ENCODE data around the gene CTNNBIP1.

The CTNNBIP1 gene

GRCh38 chr1:9865724-9866123 is 44.3 kb downstream of the CTNNBIP1 start:
- H3K36me3 ChIP-seq (ENCODE audit: insufficient read depth, low read length) = no peaks in the 10 kb centered on the region
- no peaks in the 10 kb centered on the region for H3F3A ChIP-seq (ENCODE audit: insufficient read depth, low read length)
- H3K4me2 ChIP-seq (ENCODE audit: low read length) = no peak overlapping the region
- no peaks in the 10 kb centered on the region for H3K27me3 ChIP-seq (ENCODE audit: insufficient read depth, low read length)
- H3K4me1 ChIP-seq (ENCODE audit: insufficient read depth, low read length, severe bottlenecking) = peaks cover 62% of the 10 kb centered on the region
- H3K4me3 ChIP-seq (ENCODE audit: low read depth, low read length, poor library complexity, severe bottlenecking) = no peak overlapping the region
- no peaks in the 10 kb centered on the region for H3K9me2 ChIP-seq (ENCODE audit: low read depth, low read length)
- H4K20me1 ChIP-seq (ENCODE audit: insufficient read depth, low read length) = no peaks in the 10 kb centered on the region
- H3K79me2 ChIP-seq (ENCODE audit: insufficient read depth, low read length) = no peaks in the 10 kb centered on the region
- peak overlapping the region; percentile 8; the same call in 1 of the 2 replicates for H3K9ac ChIP-seq (ENCODE audit: low read length)
- H3K27ac ChIP-seq (ENCODE audit: low read depth, low read length, poor library complexity, severe bottlenecking) = peak overlapping the region; percentile 89
- no peak overlapping the region for H2AFZ ChIP-seq (ENCODE audit: low read length)
- TF ChIP-seq, protein P1, sequence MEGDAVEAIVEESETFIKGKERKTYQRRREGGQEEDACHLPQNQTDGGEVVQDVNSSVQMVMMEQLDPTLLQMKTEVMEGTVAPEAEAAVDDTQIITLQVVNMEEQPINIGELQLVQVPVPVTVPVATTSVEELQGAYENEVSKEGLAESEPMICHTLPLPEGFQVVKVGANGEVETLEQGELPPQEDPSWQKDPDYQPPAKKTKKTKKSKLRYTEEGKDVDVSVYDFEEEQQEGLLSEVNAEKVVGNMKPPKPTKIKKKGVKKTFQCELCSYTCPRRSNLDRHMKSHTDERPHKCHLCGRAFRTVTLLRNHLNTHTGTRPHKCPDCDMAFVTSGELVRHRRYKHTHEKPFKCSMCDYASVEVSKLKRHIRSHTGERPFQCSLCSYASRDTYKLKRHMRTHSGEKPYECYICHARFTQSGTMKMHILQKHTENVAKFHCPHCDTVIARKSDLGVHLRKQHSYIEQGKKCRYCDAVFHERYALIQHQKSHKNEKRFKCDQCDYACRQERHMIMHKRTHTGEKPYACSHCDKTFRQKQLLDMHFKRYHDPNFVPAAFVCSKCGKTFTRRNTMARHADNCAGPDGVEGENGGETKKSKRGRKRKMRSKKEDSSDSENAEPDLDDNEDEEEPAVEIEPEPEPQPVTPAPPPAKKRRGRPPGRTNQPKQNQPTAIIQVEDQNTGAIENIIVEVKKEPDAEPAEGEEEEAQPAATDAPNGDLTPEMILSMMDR (IDR thresholded peaks at IDR 0.05; ENCODE audit: low read length) = no peak
- TF ChIP-seq EZH2 (IDR thresholded peaks at IDR 0.05; ENCODE audit: borderline replicate concordance, low read length) = no peak
- H3K9me3 ChIP-seq (ENCODE audit: low read length) = no peaks in the 10 kb centered on the region

DNA sequence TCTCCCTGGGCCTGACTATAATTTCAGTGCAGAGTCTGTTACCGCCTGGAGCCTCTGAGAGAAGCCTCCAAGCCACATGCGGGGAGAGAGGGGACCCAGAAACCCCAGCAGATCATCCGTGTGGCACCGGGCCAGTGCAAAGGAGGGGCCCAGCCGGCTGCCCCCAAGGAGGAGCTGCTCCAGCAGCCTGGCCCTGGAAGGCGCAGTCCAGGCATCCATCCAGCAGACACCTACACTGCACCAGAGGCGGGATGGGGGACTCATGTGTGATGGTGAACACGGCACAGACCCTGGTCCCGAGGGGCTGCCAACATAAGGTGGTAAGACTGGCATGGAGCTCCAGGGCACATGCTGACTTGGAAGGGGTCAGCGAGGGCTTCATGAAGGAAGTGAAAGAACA is 46.7 kb downstream of the CTNNBIP1 start:
- H3K9me2 ChIP-seq (ENCODE audit: low read depth, low read length) = no peaks in the 10 kb centered on the region
- H3K79me2 ChIP-seq (ENCODE audit: insufficient read depth, low read length) = no peaks in the 10 kb centered on the region
- no peaks in the 10 kb centered on the region for H3K9me3 ChIP-seq (ENCODE audit: low read length)
- H2AFZ ChIP-seq (ENCODE audit: low read length) = no peak overlapping the region
- TF ChIP-seq, protein P1 (IDR thresholded peaks at IDR 0.05; ENCODE audit: low read length) = no peak
- TF ChIP-seq EZH2 (IDR thresholded peaks at IDR 0.05; ENCODE audit: borderline replicate concordance, low read length) = no peak
- 0 out of 2 replicates have a peak, but pooled peaks cover 5% of the 10 kb centered on the region for H3F3A ChIP-seq (ENCODE audit: insufficient read depth, low read length)
- peak overlapping the region; percentile 10 for H3K4me3 ChIP-seq (ENCODE audit: low read depth, low read length, poor library complexity, severe bottlenecking)
- H3K36me3 ChIP-seq (ENCODE audit: insufficient read depth, low read length) = no peaks in the 10 kb centered on the region
- peak overlapping the region; percentile 89 for H3K27ac ChIP-seq (ENCODE audit: low read depth, low read length, poor library complexity, severe bottlenecking)
- no peaks in the 10 kb centered on the region for H4K20me1 ChIP-seq (ENCODE audit: insufficient read depth, low read length)
- no peaks in the 10 kb centered on the region for H3K27me3 ChIP-seq (ENCODE audit: insufficient read depth, low read length)
- H3K4me1 ChIP-seq (ENCODE audit: insufficient read depth, low read length, severe bottlenecking) = peaks cover 74% of the 10 kb centered on the region
- H3K9ac ChIP-seq (ENCODE audit: low read length) = peak overlapping the region; percentile 53
- H3K4me2 ChIP-seq (ENCODE audit: low read length) = peak overlapping the region; percentile 52

DNA sequence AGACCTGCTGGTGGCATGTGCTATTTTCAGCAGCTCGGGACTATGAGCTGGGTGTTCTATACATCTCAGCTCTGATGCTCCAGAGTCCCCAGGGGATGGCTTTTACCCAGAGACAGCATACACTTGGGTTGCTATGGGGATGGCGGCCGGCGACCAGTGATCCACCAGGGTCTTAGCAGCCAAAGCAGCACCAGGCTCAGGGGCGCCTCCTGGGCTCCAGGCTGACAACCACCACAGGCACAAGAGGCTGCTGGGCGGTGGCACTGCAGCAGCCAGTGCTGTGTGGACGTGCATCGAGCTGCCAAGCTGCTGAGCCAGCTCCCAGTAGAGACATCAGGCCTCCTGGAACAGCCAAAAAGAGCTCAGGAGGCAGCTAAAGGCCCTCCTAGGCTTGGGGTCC is 48.7 kb downstream of the CTNNBIP1 start:
- H3K36me3 ChIP-seq (ENCODE audit: insufficient read depth, low read length) = no peaks in the 10 kb centered on the region; the same call in 1 of the 2 replicates
- no peaks in the 10 kb centered on the region for H3K9me3 ChIP-seq (ENCODE audit: low read length)
- peak overlapping the region; percentile 71 for H3K27ac ChIP-seq (ENCODE audit: low read depth, low read length, poor library complexity, severe bottlenecking)
- no peaks in the 10 kb centered on the region for H3K9me2 ChIP-seq (ENCODE audit: low read depth, low read length)
- H3K79me2 ChIP-seq (ENCODE audit: insufficient read depth, low read length) = no peaks in the 10 kb centered on the region
- H3K4me3 ChIP-seq (ENCODE audit: low read depth, low read length, poor library complexity, severe bottlenecking) = no peak overlapping the region
- no peak overlapping the region for H2AFZ ChIP-seq (ENCODE audit: low read length)
- H3K4me1 ChIP-seq (ENCODE audit: insufficient read depth, low read length, severe bottlenecking) = peaks cover 64% of the 10 kb centered on the region
- no peaks in the 10 kb centered on the region for H3K27me3 ChIP-seq (ENCODE audit: insufficient read depth, low read length)
- H3K9ac ChIP-seq (ENCODE audit: low read length) = no peak overlapping the region
- no peak for TF ChIP-seq EZH2 (IDR thresholded peaks at IDR 0.05; ENCODE audit: borderline replicate concordance, low read length)
- TF ChIP-seq, protein P1 (IDR thresholded peaks at IDR 0.05; ENCODE audit: low read length) = peak; percentile 67
- H4K20me1 ChIP-seq (ENCODE audit: insufficient read depth, low read length) = no peaks in the 10 kb centered on the region
- peak overlapping the region; percentile 22; the same call in 1 of the 2 replicates for H3K4me2 ChIP-seq (ENCODE audit: low read length)
- H3F3A ChIP-seq (ENCODE audit: insufficient read depth, low read length) = 0 out of 2 replicates have a peak, but pooled peaks cover 5% of the 10 kb centered on the region
